OCI-LY7 (cell line): ENCODE measurements around the gene SNAPC2. TPM values are rescaled to one million over a fixed set of nuclear protein-coding genes. Genes with fewer than 3 reads are reported as not detected.

ENCODE experiments used
- BruUV-seq: library from RNA; stranded (reverse); fragments of 400-500 nt; replicated peaks from 2 replicates; lab custom pipeline; 2021; lab: Mats Ljungman, UMichigan
- CTCF ChIA-PET: fragments of 300-600 bp; sonication (Branson Sonifier 250); formaldehyde crosslinking; loops from one replicate; lab custom pipeline; 2022; ENCODE audit warnings: antibody characterized with exemption; ENCODE audit not compliant: unreplicated experiment; lab: Charles Lee
- POLR2A ChIA-PET: fragments of 300-600 bp; sonication (Branson Sonifier 250); formaldehyde crosslinking; loops from one replicate; lab custom pipeline; 2022; ENCODE audit warnings: antibody characterized with exemption; lab: Charles Lee
- DNase-seq: peaks from one replicate; pipeline ENCODE4 v3.0.0-alpha.2; 2015; ENCODE audit warnings: low spot score
- H2AFZ ChIP-seq: fragments of 200-600 bp; sonication (generic), shearing (Covaris generic); 2 replicates; pipeline ENCODE4 v1.6.1; 2014; ENCODE audit warnings: mild to moderate bottlenecking, antibody characterized with exemption, low read length, moderate library complexity
- H3K27ac ChIP-seq: fragments of 200-600 bp; sonication (generic); 2 replicates; pipeline ENCODE4 v1.5.1; 2014; ENCODE audit warnings: mixed run types, low read depth, mild to moderate bottlenecking, moderate library complexity, low read length, inconsistent platforms; ENCODE audit not compliant: poor library complexity, severe bottlenecking
- H3K36me3 ChIP-seq: fragments of 200-600 bp; sonication (generic); 2 replicates; pipeline ENCODE4 v1.6.1; 2014; ENCODE audit warnings: mild to moderate bottlenecking, antibody characterized with exemption, low read length, moderate library complexity, mixed read lengths; ENCODE audit not compliant: insufficient read depth
- H3K4me1 ChIP-seq: fragments of 200-600 bp; sonication (generic); 2 replicates; pipeline ENCODE4 v1.5.1; 2014; ENCODE audit warnings: mild to moderate bottlenecking, low read length; ENCODE audit not compliant: insufficient read depth, poor library complexity, severe bottlenecking
- H3K4me2 ChIP-seq: fragments of 200-600 bp; sonication (generic); 2 replicates; pipeline ENCODE4 v1.6.1; 2014; ENCODE audit warnings: mild to moderate bottlenecking, low read length
- H3K4me3 ChIP-seq: fragments of 200-600 bp; sonication (generic); 2 replicates; pipeline ENCODE4 v1.5.1; 2014; ENCODE audit warnings: mild to moderate bottlenecking, low read depth, low read length; ENCODE audit not compliant: poor library complexity, severe bottlenecking
- H3K79me2 ChIP-seq: fragments of 200-600 bp; sonication (generic); 2 replicates; pipeline ENCODE4 v1.6.1; 2016; ENCODE audit warnings: low read depth, mild to moderate bottlenecking, low read length, moderate library complexity, mixed read lengths; ENCODE audit not compliant: insufficient read depth
- H3K9me2 ChIP-seq: fragments of 200-600 bp; sonication (generic); 2 replicates; pipeline ENCODE4 v1.6.1; 2016; ENCODE audit warnings: mild to moderate bottlenecking, low read length, mixed read lengths; ENCODE audit not compliant: insufficient read depth
- H3K9me3 ChIP-seq: fragments of 200-600 bp; sonication (generic); 2 replicates; pipeline ENCODE4 v1.6.1; 2014; ENCODE audit warnings: mild to moderate bottlenecking, mixed run types, low read length, mixed read lengths
- H4K20me1 ChIP-seq: fragments of 200-600 bp; sonication (generic); 2 replicates; pipeline ENCODE4 v1.6.1; 2014; ENCODE audit warnings: mild to moderate bottlenecking, antibody characterized with exemption, low read length, moderate library complexity, mixed read lengths; ENCODE audit not compliant: insufficient read depth
- CTCF ChIP-seq: fragments of 200-600 bp; sonication (generic); conservative IDR thresholded peaks from 2 replicates; pipeline ENCODE4 v1.5.1; 2014; ENCODE audit warnings: mild to moderate bottlenecking, antibody characterized with exemption, low read length, moderate library complexity, mixed read lengths
- EZH2phosphoT487 ChIP-seq: fragments of 200-600 bp; sonication (generic); IDR thresholded peaks from 2 replicates; pipeline ENCODE4 v1.6.1; 2018; ENCODE audit warnings: low read depth, borderline replicate concordance, mild to moderate bottlenecking, mixed run types, antibody characterized with exemption, low read length, moderate library complexity, mixed read lengths
- intact Hi-C: fragments of 100-400 bp; cut with micrococcal nuclease; formaldehyde crosslinking; loops from one replicate; pipeline ENCODE4 v1.10.0; 2022; ENCODE audit not compliant: unreplicated experiment
- total RNA-seq, 2 experiments: library from RNA; depleted of rRNA in 1 of 2; stranded (reverse); fragments of >200 nt in 1 of 2; shearing (Covaris generic) in 1 of 2; gene quantifications; 2 replicates each; pipeline ENCODE4 v1.2.3, GENCODE V29; 2014 to 2022

SNAPC2 gene
- total RNA-seq, 2 experiments from 2014 or later: 4.9 to 8.2 TPM

GRCh38 chr19:7905859-7906258, 14.3 kb upstream of the SNAPC2 start:
- POLR2A ChIA-PET: no interaction called here

GRCh38 chr19:7907122-7907521, 13.0 kb upstream of the SNAPC2 start:
- intact Hi-C loops: no loop called here
- no peak for DNase-seq
- no peak for TF ChIP-seq CTCF
- H3K4me1 ChIP-seq: peaks cover 19% of the 10 kb centered on the region
- no peak overlapping the region for H3K27ac ChIP-seq
- no TSS peak for BruUV-seq
- H3K9me3 ChIP-seq: no peaks in the 10 kb centered on the region
- H3K36me3 ChIP-seq: peaks cover 34% of the 10 kb centered on the region
- 0 out of 2 replicates have a peak, but pooled peaks cover 9% of the 10 kb centered on the region for H4K20me1 ChIP-seq
- CTCF ChIA-PET: no interaction called here
- no peak overlapping the region for H2AFZ ChIP-seq
- H3K4me2 ChIP-seq: no peak overlapping the region
- POLR2A ChIA-PET: interaction anchor here (0.7 kb wide), 1 partner anchor 20 kb away, joined by 3 read pairs; no protein-coding TSS in a partner anchor
- no peaks in the 10 kb centered on the region for H3K9me2 ChIP-seq
- H3K4me3 ChIP-seq: no peak overlapping the region
- H3K79me2 ChIP-seq: peaks cover 22% of the 10 kb centered on the region

More at GRCh38 chr19:7905859-7906258, 14.3 kb upstream of the SNAPC2 start:
- Histone ChIP-seq H3K9me3 (no peaks in the 10 kb centered on the region), H2AFZ (no peak overlapping the region), H3K79me2 (peaks cover 22% of the 10 kb centered on the region), H3K4me2 (0 out of 2 replicates have a peak overlapping the region, but pooled peaks have one; percentile 97), H3K27ac (no peak overlapping the region), H3K9me2 (no peaks in the 10 kb centered on the region), H3K4me1 (peaks cover 19% of the 10 kb centered on the region), H3K36me3 (peaks cover 22% of the 10 kb centered on the region), H3K4me3 (no peak overlapping the region), H4K20me1 (0 out of 2 replicates have a peak, but pooled peaks cover 9% of the 10 kb centered on the region)
- intact Hi-C loops: no loop called here
- BruUV-seq: no TSS peak
- no peak for TF ChIP-seq CTCF
- no peak for TF ChIP-seq EZH2phosphoT487
- DNase-seq: no peak
- CTCF ChIA-PET: interaction anchor here (0.6 kb wide), 1 partner anchor 36 kb away, joined by 4 read pairs; no protein-coding TSS in a partner anchor

DNA sequence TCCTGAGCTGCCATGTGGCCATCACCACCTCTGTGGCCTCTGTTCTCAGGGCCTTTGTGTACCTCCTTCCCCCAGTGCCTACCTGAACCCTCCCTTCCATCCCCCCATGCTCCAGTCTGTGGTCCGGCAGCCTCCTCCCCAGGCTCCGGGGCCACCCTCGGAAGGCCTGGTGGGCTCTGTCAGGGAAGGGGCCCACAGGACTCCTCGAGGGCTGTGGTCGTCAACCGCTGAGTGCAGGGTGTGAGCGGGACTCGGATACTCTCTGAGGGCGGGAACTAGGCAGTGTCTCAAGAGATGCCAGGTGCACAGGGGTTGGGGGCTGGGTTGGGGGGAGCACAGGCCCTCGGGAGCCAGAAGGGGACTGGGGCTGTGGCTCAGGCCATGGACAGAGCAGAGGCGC, 12.6 kb upstream of the SNAPC2 start:
- ChIA-PET CTCF (no interaction called here), POLR2A (no interaction called here)
- no peak overlapping the region for H3K4me2 ChIP-seq
- 0 out of 2 replicates have a peak, but pooled peaks cover 9% of the 10 kb centered on the region for H4K20me1 ChIP-seq
- no peak for DNase-seq
- peaks cover 17% of the 10 kb centered on the region for H3K4me1 ChIP-seq
- BruUV-seq: no TSS peak
- H3K9me3 ChIP-seq: no peaks in the 10 kb centered on the region
- H3K36me3 ChIP-seq: peaks cover 35% of the 10 kb centered on the region
- TF ChIP-seq EZH2phosphoT487: no peak
- TF ChIP-seq CTCF: no peak
- no peaks in the 10 kb centered on the region for H3K9me2 ChIP-seq
- no peak overlapping the region for H3K4me3 ChIP-seq
- intact Hi-C loops: no loop called here
- peaks cover 22% of the 10 kb centered on the region for H3K79me2 ChIP-seq
- H3K27ac ChIP-seq: no peak overlapping the region
- no peak overlapping the region for H2AFZ ChIP-seq
